Smooth muscle cell (in vitro differentiated cells): ENCODE measurements around the gene FAN1. TPM values are rescaled to one million over a fixed set of nuclear protein-coding genes. Genes with fewer than 3 reads are reported as not detected.

Source experiments
- DNase-seq: peaks from one replicate; lab custom pipeline; 2025; ENCODE audit not compliant: unreplicated experiment; lab: John Stamatoyannopoulos, UW
- H2AFZ ChIP-seq: fragments of 200-600 bp; sonication (generic); 2 replicates; pipeline ENCODE4 v1.6.0; 2016; ENCODE audit warnings: antibody characterized with exemption, low read depth, mild to moderate bottlenecking
- H3F3A ChIP-seq: fragments of 200-600 bp; sonication (generic); 2 replicates; pipeline ENCODE4 v1.6.0; 2017; ENCODE audit warnings: antibody characterized with exemption, low read depth
- H3K27ac ChIP-seq: fragments of 200-600 bp; sonication (generic); 2 replicates; pipeline ENCODE4 v1.5.1; 2016; ENCODE audit warnings: low read depth, mild to moderate bottlenecking
- H3K27me3 ChIP-seq: fragments of 200-600 bp; sonication (generic); 2 replicates; pipeline ENCODE4 v1.6.1; 2016; ENCODE audit warnings: low read depth, mild to moderate bottlenecking
- H3K36me3 ChIP-seq: fragments of 200-600 bp; sonication (generic); 2 replicates; pipeline ENCODE4 v1.5.1; 2016; ENCODE audit warnings: low read depth
- H3K4me1 ChIP-seq: fragments of 200-600 bp; sonication (generic); 2 replicates; pipeline ENCODE4 v1.5.1; 2016; ENCODE audit warnings: low read depth
- H3K4me2 ChIP-seq: fragments of 200-600 bp; sonication (generic); 2 replicates; pipeline ENCODE4 v1.6.0; 2016; ENCODE audit warnings: mild to moderate bottlenecking
- H3K4me3 ChIP-seq: fragments of 200-600 bp; sonication (generic); 2 replicates; pipeline ENCODE4 v1.5.1; 2016; ENCODE audit warnings: mild to moderate bottlenecking
- H3K79me2 ChIP-seq: fragments of 200-600 bp; sonication (generic); 2 replicates; pipeline ENCODE4 v1.6.0; 2016; ENCODE audit warnings: low read depth, mild to moderate bottlenecking
- H3K9ac ChIP-seq: fragments of 200-600 bp; sonication (generic); 2 replicates; pipeline ENCODE4 v1.6.0; 2016; ENCODE audit warnings: low read depth
- H3K9me3 ChIP-seq: fragments of 200-600 bp; sonication (generic); replicated peaks from 2 replicates; pipeline ENCODE4 v1.5.1; 2016; ENCODE audit warnings: low read depth
- H4K20me1 ChIP-seq: fragments of 200-600 bp; sonication (generic); 2 replicates; pipeline ENCODE4 v1.6.0; 2016; ENCODE audit warnings: low read depth
- CTCF ChIP-seq: fragments of 200-600 bp; sonication (generic); IDR thresholded peaks from 2 replicates; pipeline ENCODE4 v1.5.1; 2017; ENCODE audit warnings: borderline replicate concordance, mild to moderate bottlenecking, antibody characterized with exemption; ENCODE audit not compliant: insufficient read depth, poor library complexity, severe bottlenecking
- WGBS: methylation state at CpG from one replicate; pipeline ENCODE4 v1.1.7; 2016; ENCODE audit warnings: low lambda C conversion rate; 5-methylcytosine and 5-hydroxymethylcytosine counted together
- polyA plus RNA-seq: library from polyadenylated mRNA; unstranded; fragments of >200 nt; fragmentation: Nextera tagmentation; extraction: Ambion mirVana; gene quantifications from 2 replicates; pipeline ENCODE4 v1.2.1, GENCODE V29; 2016
- total RNA-seq: library from RNA; depleted of rRNA; stranded (reverse); fragments of >200 nt; gene quantifications from 2 replicates; pipeline ENCODE4 v1.2.3, GENCODE V29; 2014

Gene FAN1
- total and polyA plus RNA-seq, 2 experiments from 2014 or later: 7.7 to 12.1 TPM

- DNase-seq: no peak
- H3F3A ChIP-seq: no peaks in the 10 kb centered on the region
- no peaks in the 10 kb centered on the region for H4K20me1 ChIP-seq
- H3K36me3 ChIP-seq: peaks cover 6% of the 10 kb centered on the region
- TF ChIP-seq CTCF: no peak
- H3K9ac ChIP-seq: no peak overlapping the region
- 91% methylated on average over 5 of the region's 5 CpGs for WGBS
- H3K4me1 ChIP-seq: peaks cover 8% of the 10 kb centered on the region
- H3K4me2 ChIP-seq: no peak overlapping the region
- no peaks in the 10 kb centered on the region for H3K27me3 ChIP-seq
- H2AFZ ChIP-seq: no peak overlapping the region
- no peaks in the 10 kb centered on the region for H3K9me3 ChIP-seq
- no peak overlapping the region for H3K27ac ChIP-seq
- H3K79me2 ChIP-seq: no peaks in the 10 kb centered on the region
- no peak overlapping the region for H3K4me3 ChIP-seq
Observed at GRCh38 chr15:30928076-30928475, 24.4 kb downstream of the FAN1 start.

- Histone ChIP-seq H3K36me3 (peaks cover 6% of the 10 kb centered on the region), H3K4me1 (no peaks in the 10 kb centered on the region), H3K4me3 (no peak overlapping the region), H3K27ac (no peak overlapping the region), H3F3A (no peaks in the 10 kb centered on the region), H3K4me2 (no peak overlapping the region), H3K9ac (no peak overlapping the region), H4K20me1 (no peaks in the 10 kb centered on the region), H3K9me3 (no peaks in the 10 kb centered on the region), H3K79me2 (no peaks in the 10 kb centered on the region), H3K27me3 (no peaks in the 10 kb centered on the region), H2AFZ (no peak overlapping the region)
- 95% methylated on average over 10 of the region's 10 CpGs for WGBS
- no peak for DNase-seq
- no peak for TF ChIP-seq CTCF
Observed at GRCh38 chr15:30929064-30929669, 25.5 kb downstream of the FAN1 start.

GRCh38 chr15:30929982-30930381, 26.3 kb downstream of the FAN1 start:
- H3K36me3 ChIP-seq: peaks cover 8% of the 10 kb centered on the region
- no peaks in the 10 kb centered on the region for H4K20me1 ChIP-seq
- H2AFZ ChIP-seq: no peak overlapping the region
- H3K4me2 ChIP-seq: no peak overlapping the region
- no peaks in the 10 kb centered on the region for H3F3A ChIP-seq
- H3K4me1 ChIP-seq: no peaks in the 10 kb centered on the region
- H3K27ac ChIP-seq: no peak overlapping the region
- H3K4me3 ChIP-seq: no peak overlapping the region
- DNase-seq: no peak
- WGBS: 100% methylated on average over 4 of the region's 4 CpGs
- H3K27me3 ChIP-seq: no peaks in the 10 kb centered on the region
- H3K79me2 ChIP-seq: no peaks in the 10 kb centered on the region
- H3K9me3 ChIP-seq: no peaks in the 10 kb centered on the region
- H3K9ac ChIP-seq: no peak overlapping the region
- TF ChIP-seq CTCF: no peak

- H3K36me3 ChIP-seq: peaks cover 9% of the 10 kb centered on the region
- H3K27me3 ChIP-seq: no peaks in the 10 kb centered on the region
- H3K9me3 ChIP-seq: no peaks in the 10 kb centered on the region
- H4K20me1 ChIP-seq: no peaks in the 10 kb centered on the region
- no peaks in the 10 kb centered on the region for H3K79me2 ChIP-seq
- H3K4me1 ChIP-seq: no peaks in the 10 kb centered on the region
- H3K4me3 ChIP-seq: no peak overlapping the region
- no peak overlapping the region for H3K27ac ChIP-seq
- H3F3A ChIP-seq: no peaks in the 10 kb centered on the region
- no peak overlapping the region for H3K4me2 ChIP-seq
- no peak overlapping the region for H2AFZ ChIP-seq
- no peak overlapping the region for H3K9ac ChIP-seq
- DNase-seq: no peak
- WGBS: 98% methylated on average over 8 of the region's 8 CpGs
- TF ChIP-seq CTCF: no peak
Observed at GRCh38 chr15:30930422-30930821, 26.7 kb downstream of the FAN1 start.
